GM19463 (cell line): ENCODE data around the gene RSPO3.

Source experiments
- ATAC-seq: cut with Tn5 transposase; IDR thresholded peaks from one replicate; pipeline ENCODE4 v1.9.1; 2021; ENCODE audit warnings: mild to moderate bottlenecking, moderate library complexity; ENCODE audit not compliant: unreplicated experiment

RSPO3 gene

GRCh38 chr6:127160484-127160883 lies 42.0 kb downstream of the RSPO3 start:
- no peak for ATAC-seq

- no peak for ATAC-seq
These were observed 44.4 kb downstream of the RSPO3 start for GRCh38 chr6:127162836-127163235.

DNA sequence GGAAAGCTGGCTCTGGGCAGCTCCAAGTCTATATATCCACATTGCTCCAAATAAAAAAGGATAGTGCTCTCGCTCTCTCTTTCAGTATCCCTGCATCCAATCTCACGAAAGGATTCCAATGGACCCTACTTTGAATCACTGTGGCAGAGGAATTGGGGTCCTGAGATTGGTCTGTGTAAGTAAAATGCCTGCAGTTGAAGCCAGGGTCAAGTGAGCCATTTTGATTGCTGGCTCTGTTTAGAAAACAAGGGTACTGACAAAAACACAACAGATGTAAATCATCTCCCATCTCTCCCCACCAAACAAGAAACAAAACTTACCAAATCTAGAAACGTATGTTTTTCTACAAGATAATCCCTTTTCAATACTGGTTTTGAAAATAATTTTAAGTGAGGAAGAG lies 45.6 kb downstream of the RSPO3 start:
- ATAC-seq, result no peak

DNA sequence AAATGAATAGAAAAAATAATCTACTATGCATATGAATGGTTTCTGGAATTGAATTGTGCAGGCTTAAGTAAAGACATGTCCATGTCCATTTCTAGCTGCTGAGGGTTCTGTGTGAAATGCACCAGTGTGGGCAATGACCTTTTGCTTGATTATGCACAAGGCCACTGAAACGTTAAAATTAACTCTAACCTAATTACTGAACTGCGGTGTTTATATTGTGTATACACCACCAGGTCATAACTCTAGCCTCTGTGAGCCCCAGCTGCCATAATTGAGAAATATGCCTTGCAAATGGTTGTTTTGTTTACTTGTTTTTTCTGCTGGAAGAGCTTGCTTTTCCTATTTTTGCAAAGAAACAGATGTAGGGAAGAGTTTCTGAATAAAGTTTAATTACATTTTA lies 46.1 kb downstream of the RSPO3 start:
- ATAC-seq, result no peak

- no peak for ATAC-seq
These were observed 54.9 kb downstream of the RSPO3 start for GRCh38 chr6:127173156-127173940.

DNA sequence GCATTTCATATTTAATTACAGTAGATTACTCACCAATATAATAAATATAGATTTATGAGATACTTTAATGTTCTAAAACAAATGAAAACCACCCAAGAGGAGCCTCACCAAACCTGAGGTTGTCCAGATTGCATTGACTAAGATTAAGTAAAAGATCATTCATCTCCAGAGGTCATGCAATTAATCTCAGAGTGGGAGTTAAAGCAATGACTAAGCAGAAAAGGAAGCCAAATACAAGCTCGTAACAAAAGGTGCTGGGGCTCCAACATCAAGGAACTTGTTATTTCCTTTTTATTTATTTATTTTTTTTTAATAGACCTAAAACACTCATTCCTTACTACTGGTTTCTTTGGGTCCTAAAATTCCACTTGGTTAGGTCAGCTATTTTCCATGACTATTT lies 57.7 kb downstream of the RSPO3 start:
- no peak for ATAC-seq

- ATAC-seq, result no peak
These were observed 58.8 kb downstream of the RSPO3 start for GRCh38 chr6:127177030-127177922.

DNA sequence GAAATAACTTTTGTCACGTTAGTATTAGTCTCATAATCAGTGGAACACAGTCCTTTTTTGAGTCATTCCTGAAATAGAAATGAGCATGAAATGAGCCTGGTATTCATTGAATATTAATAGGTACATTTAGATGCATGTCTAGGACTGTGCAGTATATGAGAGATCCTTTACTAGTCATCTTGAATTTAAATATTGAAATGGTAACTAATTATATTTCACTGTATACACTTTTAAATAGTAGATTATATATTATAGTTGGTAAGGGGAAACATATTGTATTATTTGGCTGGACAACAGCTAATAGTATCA lies 59.4 kb downstream of the RSPO3 start:
- ATAC-seq, result no peak

- ATAC-seq, result no peak
These were observed 60.3 kb downstream of the RSPO3 start for GRCh38 chr6:127178746-127179145.

DNA sequence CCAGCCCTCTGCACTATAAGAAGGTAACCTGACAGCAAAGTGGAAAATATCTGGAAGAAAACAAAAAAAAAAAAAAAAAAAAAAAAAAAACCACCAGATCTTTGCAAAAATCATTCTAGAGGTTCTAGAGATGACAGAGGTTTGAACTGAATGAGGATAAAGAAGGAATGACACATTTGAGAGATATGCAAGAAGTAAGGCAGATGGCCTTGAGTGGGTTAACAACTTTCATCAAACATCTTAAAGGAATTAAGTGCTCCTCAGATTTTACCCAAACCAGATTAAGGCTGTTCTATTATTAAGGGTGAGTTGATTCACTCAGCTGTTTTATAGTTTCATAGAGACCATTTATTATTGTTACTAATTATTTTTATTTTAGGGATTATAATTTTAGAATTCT lies 62.0 kb downstream of the RSPO3 start:
- ATAC-seq, result no peak

DNA sequence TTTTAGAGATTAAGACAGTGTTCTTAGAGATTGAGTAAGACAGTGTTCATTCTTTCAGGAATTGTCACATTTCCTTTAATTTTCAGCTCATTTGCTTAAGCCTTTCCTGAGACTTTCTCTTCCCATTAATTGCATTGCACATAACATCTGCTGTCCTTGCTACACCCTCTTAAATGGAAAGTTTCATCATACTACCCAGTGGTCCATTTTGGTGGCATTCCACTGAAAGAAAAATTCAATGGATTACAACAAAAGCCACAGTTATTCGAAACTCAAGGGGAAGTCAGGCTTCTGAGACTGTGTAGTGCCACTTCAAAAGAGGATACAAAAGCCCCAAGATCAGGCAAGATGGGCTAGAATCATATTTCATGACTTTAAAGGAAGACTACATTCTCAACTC lies 64.0 kb downstream of the RSPO3 start:
- no peak for ATAC-seq

DNA sequence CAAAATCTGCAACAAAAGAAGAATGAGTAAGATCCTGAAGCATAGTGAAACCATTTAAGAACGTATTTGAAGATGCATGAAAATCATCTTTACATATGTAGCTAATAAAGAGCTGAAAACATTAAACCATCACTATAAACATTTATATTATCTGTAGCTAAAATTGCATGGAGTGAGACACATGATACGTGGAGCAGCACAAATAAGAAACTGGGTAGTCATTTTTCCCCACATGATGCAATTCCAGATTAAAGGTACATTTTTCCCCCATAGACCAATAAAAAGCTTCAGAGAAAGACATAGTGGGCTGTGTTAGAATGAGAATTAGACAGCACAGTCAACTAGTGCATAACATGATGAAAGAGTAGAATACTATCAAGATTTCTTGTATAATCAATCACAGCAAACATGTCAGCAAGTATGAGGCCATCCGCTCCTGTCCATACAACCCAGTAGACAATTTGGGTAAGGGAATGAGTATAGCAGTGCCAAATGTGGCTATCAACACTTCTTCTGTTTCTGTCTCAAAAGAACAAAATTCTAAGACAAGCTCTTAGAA lies 67.0 kb downstream of the RSPO3 start:
- ATAC-seq, result no peak

- peak; percentile 74 for ATAC-seq
These were observed 68.4 kb downstream of the RSPO3 start for GRCh38 chr6:127186889-127187288.

GRCh38 chr6:127188744-127189143 lies 70.3 kb downstream of the RSPO3 start:
- ATAC-seq, result no peak

- ATAC-seq, result no peak
These were observed 72.1 kb downstream of the RSPO3 start for GRCh38 chr6:127190552-127190951.

- ATAC-seq, result no peak
These were observed 73.2 kb downstream of the RSPO3 start for GRCh38 chr6:127191716-127192115.

- no peak for ATAC-seq
These were observed 74.6 kb downstream of the RSPO3 start for GRCh38 chr6:127192911-127193541.

GRCh38 chr6:127195833-127196232 lies 77.4 kb downstream of the RSPO3 start:
- no peak for ATAC-seq

DNA sequence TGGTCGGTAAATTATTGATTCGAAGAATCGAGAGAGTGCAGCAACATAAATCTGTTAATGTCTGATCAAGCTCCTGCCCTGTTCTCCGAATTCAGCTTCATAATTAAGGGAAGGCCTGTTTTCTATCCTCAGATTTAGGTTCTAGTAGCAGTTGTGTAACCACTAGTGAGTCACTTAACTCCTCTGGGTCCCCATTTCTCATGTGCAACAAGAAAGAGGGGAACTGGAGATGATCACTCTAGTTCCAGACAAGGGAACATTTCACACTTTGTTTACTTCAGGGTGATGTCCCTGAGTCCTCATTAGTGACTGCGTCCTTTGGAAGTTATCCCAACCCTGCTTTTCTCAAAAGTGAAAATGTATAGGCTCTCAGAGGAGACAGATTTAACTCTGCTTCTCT lies 80.1 kb downstream of the RSPO3 start:
- ATAC-seq, result no peak

GRCh38 chr6:127199470-127199869 lies 81.0 kb downstream of the RSPO3 start:
- ATAC-seq, result no peak

DNA sequence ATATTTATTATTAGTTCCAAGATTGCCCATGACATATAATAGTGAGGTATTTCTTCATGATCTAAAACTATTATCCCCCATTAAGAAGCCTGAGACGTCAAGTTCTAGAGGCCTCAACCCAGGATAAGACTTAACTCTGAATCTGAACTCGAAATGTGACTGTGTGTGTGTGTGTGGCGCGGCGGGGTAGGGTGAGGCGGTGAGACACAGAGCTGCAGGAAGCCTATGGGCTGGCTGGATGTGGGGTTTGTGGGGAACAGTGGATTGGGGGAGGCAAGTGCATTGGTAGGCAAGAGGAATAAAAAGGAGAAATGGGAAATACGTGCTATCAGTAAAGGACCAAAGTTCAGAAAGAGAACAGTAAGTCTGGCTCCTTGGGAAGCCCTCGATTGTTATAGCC lies 81.6 kb downstream of the RSPO3 start:
- ATAC-seq, result no peak

- ATAC-seq, result no peak
These were observed 82.8 kb downstream of the RSPO3 start for GRCh38 chr6:127201321-127201720.
